H9 (cell line): Measurements from ENCODE around the gene PLCB1. TPM values are rescaled to one million over a fixed set of nuclear protein-coding genes. Genes with fewer than 3 reads are reported as not detected.

Experiments
- DNase-seq: peaks from one replicate; pipeline ENCODE4 v3.0.0-alpha.2; 2017
- H2AFZ ChIP-seq: one replicate; pipeline ENCODE4 v1.6.1; 2013; ENCODE audit warnings: mild to moderate bottlenecking, low read length, control low read depth, moderate library complexity
- H2AK5ac ChIP-seq: 2 replicates; pipeline ENCODE4 v1.6.1; 2013; ENCODE audit warnings: low read length, control low read depth, mixed read lengths; ENCODE audit not compliant: insufficient read length
- H2BK120ac ChIP-seq: one replicate; pipeline ENCODE4 v1.6.1; 2013; ENCODE audit warnings: low read depth, mild to moderate bottlenecking, low read length, control low read depth, inconsistent platforms; ENCODE audit not compliant: poor library complexity, severe bottlenecking
- H2BK12ac ChIP-seq: 2 replicates; pipeline ENCODE4 v1.6.1; 2013; ENCODE audit warnings: low read length, control low read depth, mixed read lengths, low read depth; ENCODE audit not compliant: insufficient read length
- H2BK15ac ChIP-seq: 2 replicates; pipeline ENCODE4 v1.6.1; 2013; ENCODE audit warnings: low read depth, low read length, control low read depth
- H2BK20ac ChIP-seq: one replicate; pipeline ENCODE4 v1.6.1; 2013; ENCODE audit warnings: low read depth, mild to moderate bottlenecking, low read length, control low read depth, inconsistent platforms; ENCODE audit not compliant: poor library complexity, severe bottlenecking
- H2BK5ac ChIP-seq: 2 replicates; pipeline ENCODE4 v1.6.1; 2013; ENCODE audit warnings: low read length, control low read depth, mixed read lengths; ENCODE audit not compliant: insufficient read length
- H3K14ac ChIP-seq: 2 replicates; pipeline ENCODE4 v1.6.1; 2013; ENCODE audit warnings: low read length, control low read depth; ENCODE audit not compliant: insufficient read depth
- H3K18ac ChIP-seq: 2 replicates; pipeline ENCODE4 v1.6.1; 2013; ENCODE audit warnings: low read depth, mild to moderate bottlenecking, mixed read lengths, low read length, control low read depth; ENCODE audit not compliant: insufficient read length
- H3K23ac ChIP-seq: 2 replicates; pipeline ENCODE4 v1.6.1; 2013; ENCODE audit warnings: low read length, control low read depth, mixed read lengths, low read depth; ENCODE audit not compliant: insufficient read length
- H3K23me2 ChIP-seq: 2 replicates; pipeline ENCODE4 v1.6.1; 2013; ENCODE audit warnings: low read depth, mild to moderate bottlenecking, mixed read lengths, low read length, control low read depth; ENCODE audit not compliant: insufficient read length, poor library complexity, severe bottlenecking
- H3K27ac ChIP-seq: 2 replicates; pipeline ENCODE4 v1.5.1; 2013; ENCODE audit warnings: low read length, control low read depth, mixed read lengths, low read depth; ENCODE audit not compliant: insufficient read length
- H3K27me3 ChIP-seq: 2 replicates; pipeline ENCODE4 v1.6.1; 2013; ENCODE audit warnings: low read length, control low read depth, inconsistent platforms; ENCODE audit not compliant: insufficient read depth
- H3K4ac ChIP-seq: 2 replicates; pipeline ENCODE4 v1.6.1; 2013; ENCODE audit warnings: low read depth, mild to moderate bottlenecking, control low read depth, inconsistent platforms, low read length, moderate library complexity
- H3K4me1 ChIP-seq: 2 replicates; pipeline ENCODE4 v1.6.1; 2013; ENCODE audit warnings: low read length, control low read depth, inconsistent platforms; ENCODE audit not compliant: insufficient read depth
- H3K4me2 ChIP-seq: 2 replicates; pipeline ENCODE4 v1.6.1; 2013; ENCODE audit warnings: low read length, control low read depth, mixed read lengths; ENCODE audit not compliant: insufficient read length, insufficient read depth
- H3K56ac ChIP-seq: 2 replicates; pipeline ENCODE4 v1.6.1; 2013; ENCODE audit warnings: low read depth, mild to moderate bottlenecking, mixed read lengths, low read length, control low read depth; ENCODE audit not compliant: insufficient read length
- H3K79me1 ChIP-seq: 2 replicates; pipeline ENCODE4 v1.6.1; 2013; ENCODE audit warnings: low read depth, mild to moderate bottlenecking, moderate library complexity, low read length, control low read depth, inconsistent platforms; ENCODE audit not compliant: insufficient read depth, poor library complexity, severe bottlenecking
- H3K79me2 ChIP-seq: 2 replicates; pipeline ENCODE4 v1.6.1; 2013; ENCODE audit warnings: low read length, control low read depth, inconsistent platforms; ENCODE audit not compliant: insufficient read depth
- H3K9ac ChIP-seq: 2 replicates; pipeline ENCODE4 v1.6.1; 2013; ENCODE audit warnings: low read length, control low read depth, mixed read lengths; ENCODE audit not compliant: insufficient read length; ENCODE audit errors: extremely low read depth
- H3K9me3 ChIP-seq: one replicate; pipeline ENCODE4 v1.6.1; 2013; ENCODE audit warnings: low read depth, low read length, inconsistent platforms; ENCODE audit not compliant: control insufficient read depth
- H3T11ph ChIP-seq: one replicate; pipeline ENCODE4 v1.6.1; 2013; ENCODE audit warnings: mild to moderate bottlenecking, low read length, control low read depth, inconsistent platforms
- H4K20me1 ChIP-seq: one replicate; pipeline ENCODE4 v1.6.1; 2013; ENCODE audit not compliant: control insufficient read depth, insufficient read length, insufficient read depth
- H4K5ac ChIP-seq: 2 replicates; pipeline ENCODE4 v1.6.1; 2013; ENCODE audit warnings: low read depth, mild to moderate bottlenecking, mixed read lengths, low read length, control low read depth; ENCODE audit not compliant: insufficient read length
- H4K8ac ChIP-seq: replicated peaks from 2 replicates; pipeline ENCODE4 v1.6.1; 2013; ENCODE audit warnings: low read length, control low read depth, mixed read lengths, low read depth; ENCODE audit not compliant: insufficient read length
- H4K91ac ChIP-seq: 2 replicates; pipeline ENCODE4 v1.6.1; 2013; ENCODE audit warnings: low read depth, mild to moderate bottlenecking, moderate library complexity, mixed read lengths, low read length, control low read depth; ENCODE audit not compliant: insufficient read length
- H3K27ac Mint-ChIP-seq, 3 experiments: 2 replicates in 2 of 3; 3 replicates in 1 of 3; pipeline ENCODE4 v1.8.0; 2020 to 2021; ENCODE audit warnings: mixed read lengths in 3 of 3, mild to moderate bottlenecking in 1 of 3, moderate library complexity in 1 of 3
- H3K27me3 Mint-ChIP-seq: 2 replicates; pipeline ENCODE4 v1.8.0; 2021; ENCODE audit warnings: low read depth, mild to moderate bottlenecking, moderate library complexity, mixed read lengths
- H3K36me3 Mint-ChIP-seq, 3 experiments: 2 replicates in 2 of 3; 3 replicates in 1 of 3; pipeline ENCODE4 v1.8.0; 2020 to 2021; ENCODE audit warnings: low read depth in 3 of 3, mixed read lengths in 3 of 3; ENCODE audit not compliant: insufficient read depth in 1 of 3
- H3K4me1 Mint-ChIP-seq, 2 experiments: 2 replicates each; pipeline ENCODE4 v1.8.0; 2020; ENCODE audit warnings: mixed read lengths in 2 of 2
- H3K4me3 Mint-ChIP-seq, 2 experiments: 2 replicates in 1 of 2; 3 replicates in 1 of 2; pipeline ENCODE4 v1.8.0; 2020 to 2021; ENCODE audit warnings: mild to moderate bottlenecking in 2 of 2, mixed read lengths in 2 of 2, moderate library complexity in 1 of 2
- H3K9me3 Mint-ChIP-seq, 2 experiments: 2 replicates in 1 of 2; 3 replicates in 1 of 2; pipeline ENCODE4 v1.8.0; 2020; ENCODE audit warnings: mild to moderate bottlenecking in 2 of 2, mixed read lengths in 2 of 2, moderate library complexity in 1 of 2
- WGBS: extraction: QIAGEN DNeasy Blood & Tissue Kit; methylation state at CpG from one replicate; pipeline ENCODE4 v1.1.7; 2013; ENCODE audit warnings: missing lambda C conversion rate, low lambda C conversion rate, mixed read lengths; ENCODE audit not compliant: insufficient read length; ENCODE audit errors: extremely low coverage; 5-methylcytosine and 5-hydroxymethylcytosine counted together
- total RNA-seq: library from RNA; stranded (reverse); gene quantifications from 2 replicates; pipeline ENCODE4 v1.2.1, GENCODE V29; 2021
- TF ChIP-seq, protein P1 (sequence below): fragments of 200-600 bp; sonication (generic); conservative IDR thresholded peaks from 3 replicates; pipeline ENCODE4 v1.8.0; 2021; ENCODE audit warnings: antibody characterized with exemption, mild to moderate bottlenecking

The PLCB1 gene
- total RNA-seq, 1 experiment from 2014 or later, result 11.5 TPM

DNA sequence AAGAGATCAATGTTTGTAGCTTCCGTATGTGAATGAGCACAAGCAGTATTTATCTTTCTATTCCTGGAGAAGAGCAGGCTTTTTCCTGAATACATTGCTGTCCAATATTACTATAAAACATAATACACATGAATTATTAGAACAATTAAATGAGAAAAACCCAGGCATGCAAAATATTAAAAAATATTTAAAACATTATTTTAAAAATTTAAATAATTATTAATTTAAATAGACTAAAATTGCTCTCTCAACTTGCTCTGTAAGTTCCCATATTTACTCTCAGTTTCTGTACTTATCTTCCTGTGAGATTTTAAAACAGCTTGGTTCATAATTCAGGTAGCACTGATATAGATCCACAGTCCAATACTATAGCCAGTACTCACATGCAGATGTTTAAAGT is 97.0 kb downstream of the PLCB1 start:
- Histone ChIP-seq H2BK20ac (no peak overlapping the region), H3T11ph (no peak overlapping the region), H3K4ac (no peak overlapping the region), H3K79me2 (no peaks in the 10 kb centered on the region), H3K18ac (no peak overlapping the region), H3K4me2 (no peak overlapping the region), H2AK5ac (no peak overlapping the region), H2AFZ (no peak overlapping the region), H3K27me3 (no peaks in the 10 kb centered on the region), H4K91ac (no peak overlapping the region), H3K23me2 (no peaks in the 10 kb centered on the region), H4K5ac (no peak overlapping the region), H3K79me1 (no peaks in the 10 kb centered on the region), H2BK120ac (no peak overlapping the region), H3K9ac (no peak overlapping the region), H3K4me1 (no peaks in the 10 kb centered on the region), H3K27ac (no peak overlapping the region), H2BK12ac (no peak overlapping the region), H4K8ac (no peak overlapping the region), H4K20me1 (no peaks in the 10 kb centered on the region), H3K56ac (no peak overlapping the region), H2BK15ac (no peak overlapping the region), H2BK5ac (no peak overlapping the region), H3K9me3 (no peaks in the 10 kb centered on the region), H3K23ac (no peak overlapping the region), H3K14ac (no peak overlapping the region)
- DNase-seq, result no peak
- H3K4me1 Mint-ChIP-seq, result peaks cover 4 to 8% of the 10 kb centered on the region in 2 experiments
- H3K4me3 Mint-ChIP-seq, result no peak overlapping the region
- WGBS, result no CpG with 5 or more reads among the region's 1 CpG
- TF ChIP-seq, protein P1, sequence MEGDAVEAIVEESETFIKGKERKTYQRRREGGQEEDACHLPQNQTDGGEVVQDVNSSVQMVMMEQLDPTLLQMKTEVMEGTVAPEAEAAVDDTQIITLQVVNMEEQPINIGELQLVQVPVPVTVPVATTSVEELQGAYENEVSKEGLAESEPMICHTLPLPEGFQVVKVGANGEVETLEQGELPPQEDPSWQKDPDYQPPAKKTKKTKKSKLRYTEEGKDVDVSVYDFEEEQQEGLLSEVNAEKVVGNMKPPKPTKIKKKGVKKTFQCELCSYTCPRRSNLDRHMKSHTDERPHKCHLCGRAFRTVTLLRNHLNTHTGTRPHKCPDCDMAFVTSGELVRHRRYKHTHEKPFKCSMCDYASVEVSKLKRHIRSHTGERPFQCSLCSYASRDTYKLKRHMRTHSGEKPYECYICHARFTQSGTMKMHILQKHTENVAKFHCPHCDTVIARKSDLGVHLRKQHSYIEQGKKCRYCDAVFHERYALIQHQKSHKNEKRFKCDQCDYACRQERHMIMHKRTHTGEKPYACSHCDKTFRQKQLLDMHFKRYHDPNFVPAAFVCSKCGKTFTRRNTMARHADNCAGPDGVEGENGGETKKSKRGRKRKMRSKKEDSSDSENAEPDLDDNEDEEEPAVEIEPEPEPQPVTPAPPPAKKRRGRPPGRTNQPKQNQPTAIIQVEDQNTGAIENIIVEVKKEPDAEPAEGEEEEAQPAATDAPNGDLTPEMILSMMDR, result no peak
- H3K27me3 Mint-ChIP-seq, result no peaks in the 10 kb centered on the region; the same call in 1 of the 2 replicates
- H3K9me3 Mint-ChIP-seq, result no peaks in the 10 kb centered on the region
- no peak overlapping the region for H3K27ac Mint-ChIP-seq
- no peaks in the 10 kb centered on the region for H3K36me3 Mint-ChIP-seq
